HepG2 (cell line): Measurements from ENCODE around the gene TMEM269. TPM values are rescaled to one million over a fixed set of nuclear protein-coding genes. Genes with fewer than 3 reads are reported as not detected.

Experiments used
- ATAC-seq: fragments of 200-7000 bp; cut with Tn5 transposase; 3 replicates; pipeline ENCODE4 v1.9.1; 2020; ENCODE audit warnings: mild to moderate bottlenecking, moderate library complexity
- BruUV-seq: library from RNA; stranded (reverse); fragments of 400-500 nt; replicated peaks from 2 replicates; lab custom pipeline; 2021; lab: Mats Ljungman, UMichigan
- CTCF ChIA-PET: fragments of 300-600 bp; formaldehyde crosslinking; extraction: SDS; loops from one replicate; lab custom pipeline; 2021; ENCODE audit warnings: low total read pairs, inconsistent platforms, low intra/inter-chr PET ratio; lab: Yijun Ruan, JAX
- POLR2A ChIA-PET: fragments of 350-600 bp; sonication (Branson Sonifier 250); formaldehyde crosslinking; loops from one replicate; lab custom pipeline; 2020; ENCODE audit warnings: antibody characterized with exemption, inconsistent platforms; lab: Yijun Ruan, JAX
- DNase-seq: peaks from one replicate; pipeline ENCODE4 v3.0.0-alpha.2; 2015; ENCODE audit warnings: low spot score
- FAIRE-seq: peaks from 3 replicates; lab custom pipeline; 2011; peaks lifted over from hg19 to GRCh38; lab: Jason Lieb, UNC
- H2AFZ ChIP-seq: one replicate; pipeline ENCODE4 v1.6.1; 2011; ENCODE audit warnings: low read length, inconsistent platforms
- H3K27ac ChIP-seq: fragments of 300-600 bp; 3 replicates; pipeline ENCODE4 v1.8.0; 2011; ENCODE audit warnings: mixed run types, mild to moderate bottlenecking, mixed read lengths, low read length, inconsistent platforms; ENCODE audit not compliant: insufficient read depth; ENCODE audit errors: extremely low read length
- H3K27me3 ChIP-seq, 2 experiments: fragments of 200-600 bp in 1 of 2; 2 replicates in 1 of 2; 3 replicates in 1 of 2; pipeline versions ENCODE4 v1.6.0 to v1.8.0; 2011; ENCODE audit warnings: low read length in 2 of 2, mild to moderate bottlenecking in 2 of 2, moderate library complexity in 2 of 2, inconsistent platforms in 1 of 2; ENCODE audit not compliant: insufficient read depth in 2 of 2, control insufficient read depth in 1 of 2
- H3K36me3 ChIP-seq, 2 experiments: fragments of 200-600 bp in 1 of 2; replicated peaks in 1 of 2; 2 replicates in 1 of 2; 3 replicates in 1 of 2; pipeline versions ENCODE4 v1.5.1 to v1.8.0; 2011; ENCODE audit warnings: low read length in 2 of 2, inconsistent platforms in 1 of 2; ENCODE audit not compliant: insufficient read depth in 2 of 2, control insufficient read depth in 1 of 2
- H3K4me1 ChIP-seq: 2 replicates; pipeline ENCODE4 v1.5.1; 2012; ENCODE audit warnings: low read length, inconsistent platforms; ENCODE audit not compliant: insufficient read depth
- H3K4me2 ChIP-seq: 2 replicates; pipeline ENCODE4 v1.6.0; 2011; ENCODE audit warnings: low read depth, low read length, inconsistent platforms
- H3K4me3 ChIP-seq, 3 experiments: fragments of 200-600 bp in 1 of 3; sonication (generic), shearing (Covaris generic) in 1 of 3; replicated peaks in 1 of 3; 2 replicates each; pipeline ENCODE4 v1.5.1; 2011 to 2016; ENCODE audit warnings: low read length in 3 of 3, inconsistent platforms in 2 of 3, low read depth in 2 of 3, mild to moderate bottlenecking in 2 of 3, control low read depth in 1 of 3, mixed read lengths in 1 of 3; ENCODE audit not compliant: insufficient read depth in 1 of 3
- H3K79me2 ChIP-seq: one replicate; pipeline ENCODE4 v1.6.1; 2011; ENCODE audit warnings: low read length, inconsistent platforms; ENCODE audit not compliant: insufficient read depth
- H3K9ac ChIP-seq: 2 replicates; pipeline ENCODE4 v1.6.0; 2011; ENCODE audit warnings: mild to moderate bottlenecking, low read depth, low read length, inconsistent platforms; ENCODE audit not compliant: insufficient read depth
- H3K9me3 ChIP-seq: 2 replicates; pipeline ENCODE4 v1.5.1; 2012; ENCODE audit warnings: mild to moderate bottlenecking, low read length
- H4K20me1 ChIP-seq: 2 replicates; pipeline ENCODE4 v1.6.0; 2011; ENCODE audit warnings: inconsistent platforms, mild to moderate bottlenecking, low read length, moderate library complexity; ENCODE audit not compliant: insufficient read depth
- CCDC6 ChIP-seq: sonication (generic); formaldehyde crosslinking; IDR thresholded peaks from 2 replicates; pipeline ENCODE4 v1.8.1; 2022; ENCODE audit warnings: mild to moderate bottlenecking, missing genetic modification reagents, moderate library complexity
- EZH2 ChIP-seq: conservative IDR thresholded peaks from 2 replicates; pipeline ENCODE4 v1.6.1; 2012; ENCODE audit warnings: mild to moderate bottlenecking, low read depth, low read length, moderate library complexity
- GATA4 ChIP-seq: sonication (generic); IDR thresholded peaks from 2 replicates; pipeline ENCODE4 v1.6.1; 2016; ENCODE audit warnings: antibody characterized with exemption, low read depth, borderline replicate concordance
- HOXA9 ChIP-seq: sonication (generic); formaldehyde crosslinking; IDR thresholded peaks from 2 replicates; pipeline ENCODE4 v1.8.1; 2022; ENCODE audit warnings: missing genetic modification reagents, mild to moderate bottlenecking, moderate library complexity, borderline replicate concordance
- LCORL ChIP-seq, 2 experiments: fragments of 450-650 bp in 1 of 2; sonication (generic) in 1 of 2; formaldehyde crosslinking in 1 of 2; IDR thresholded peaks; 2 replicates each; pipeline versions ENCODE4 v1.5.0 to v1.6.1; 2017 to 2020; ENCODE audit warnings: antibody characterized with exemption in 1 of 2, missing genetic modification reagents in 1 of 2
- NAIF1 ChIP-seq: sonication (generic); formaldehyde crosslinking; IDR thresholded peaks from 2 replicates; pipeline ENCODE4 v1.5.0; 2020; ENCODE audit warnings: mild to moderate bottlenecking, missing genetic modification reagents, borderline replicate concordance
- SOX13 ChIP-seq, 3 experiments: fragments of 450-650 bp in 1 of 3; sonication (generic) in 1 of 3; formaldehyde crosslinking in 1 of 3; IDR thresholded peaks in 2 of 3; conservative IDR thresholded peaks in 1 of 3; 2 replicates each; pipeline versions ENCODE4 v1.5.0 to v1.6.1; 2016 to 2020; ENCODE audit warnings: antibody characterized with exemption in 1 of 3, mild to moderate bottlenecking in 1 of 3, missing compliant biosample characterization in 1 of 3, missing genetic modification reagents in 1 of 3, moderate library complexity in 1 of 3
- ZNF232 ChIP-seq: sonication (generic); formaldehyde crosslinking; IDR thresholded peaks from 2 replicates; pipeline ENCODE4 v1.4.0; 2020; ENCODE audit warnings: missing genetic modification reagents, borderline replicate concordance
- ZNF546 ChIP-seq: sonication (generic); formaldehyde crosslinking; conservative IDR thresholded peaks from 2 replicates; pipeline ENCODE4 v1.8.1; 2023; ENCODE audit warnings: mild to moderate bottlenecking, missing genetic modification reagents
- WGBS: methylation state at CpG from one replicate; pipeline ENCODE4 v1.1.6; 2017; ENCODE audit warnings: low lambda C conversion rate; 5-methylcytosine and 5-hydroxymethylcytosine counted together
- in situ Hi-C: cut with HindIII; loops from 2 replicates; pipeline ENCODE4 v1.10.0; 2017; ENCODE audit warnings: low pct_unique_long_range_greater_than_20kb; ENCODE audit not compliant: extremely low pct_ligation_motif_present
- intact Hi-C: fragments of 100-400 bp; cut with micrococcal nuclease; formaldehyde crosslinking; loops from one replicate; pipeline ENCODE4 v1.10.0; 2022; ENCODE audit not compliant: unreplicated experiment
- polyA plus RNA-seq, 8 experiments: library from polyadenylated mRNA; depleted of rRNA in 3 of 8; stranded (reverse) in 7 of 8; unstranded in 1 of 8; fragments of >200 nt; fragmentation: Illumina TruSeq in 4 of 8; extraction: Trizol in 4 of 8; gene quantifications; 2 replicates each; pipeline versions ENCODE4 v1.2.1 to v1.2.3, GENCODE V29; 2011 to 2016; ENCODE audit warnings: low read depth in 4 of 8, missing spikeins in 1 of 8, mixed read lengths in 1 of 8; ENCODE audit not compliant: insufficient read depth in 1 of 8
- total RNA-seq, 5 experiments: library from RNA; depleted of rRNA; stranded (reverse); fragments of >200 nt; fragmentation: Illumina TruSeq; extraction: Trizol; gene quantifications; 2 replicates each; pipeline ENCODE4 v1.2.3, GENCODE V29; 2016; ENCODE audit warnings: low read depth in 1 of 5
- TF ChIP-seq, protein P1 (sequence below): sonication (generic); formaldehyde crosslinking; conservative IDR thresholded peaks from 2 replicates; pipeline ENCODE4 v1.4.0; 2020; ENCODE audit warnings: missing genetic modification reagents
- TF ChIP-seq, protein P2 (sequence below): sonication (generic); formaldehyde crosslinking; IDR thresholded peaks from 2 replicates; pipeline ENCODE4 v1.4.0; 2020; ENCODE audit warnings: missing genetic modification reagents, borderline replicate concordance
- TF ChIP-seq, protein P3 (sequence below): sonication (generic); formaldehyde crosslinking; IDR thresholded peaks from 2 replicates; pipeline ENCODE4 v1.8.0; 2022; ENCODE audit warnings: missing genetic modification reagents, mild to moderate bottlenecking, moderate library complexity, borderline replicate concordance

The TMEM269 gene
- total and polyA plus RNA-seq, 2 of the 13 experiments (the other 11 are each of a cell fraction or from before 2014, with no cell fraction given), result 0.15 to 0.21 TPM

DNA sequence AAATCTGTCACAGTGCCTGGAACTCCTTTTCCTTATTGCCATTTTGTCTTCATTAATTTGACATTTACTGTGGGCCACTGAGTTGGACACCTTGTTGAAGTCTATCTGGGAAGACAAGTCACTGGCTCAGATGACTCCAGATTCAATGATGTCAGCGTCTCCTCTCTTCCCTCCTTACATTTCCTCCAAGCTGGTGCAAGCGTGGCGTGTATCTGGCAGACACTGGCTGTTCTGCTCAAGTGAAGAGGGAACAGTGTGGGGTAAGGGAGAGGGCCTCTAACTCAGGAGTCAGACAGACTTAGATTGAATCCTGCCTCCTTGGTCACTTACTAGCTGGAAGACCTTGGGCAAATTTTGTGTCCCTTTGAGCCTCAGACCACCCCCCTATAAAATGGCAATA is 52.9 kb downstream of the TMEM269 start:
- no TSS peak for BruUV-seq
- H3K79me2 ChIP-seq, result no peaks in the 10 kb centered on the region
- H3K27ac ChIP-seq, result no peak overlapping the region
- WGBS, result 52% methylated on average over 3 of the region's 3 CpGs
- ATAC-seq, result no peak
- no peaks in the 10 kb centered on the region for H4K20me1 ChIP-seq
- H3K27me3 ChIP-seq, result no peaks in the 10 kb centered on the region
- H3K9ac ChIP-seq, result no peak overlapping the region
- ChIA-PET POLR2A (interaction anchor here (1.5 kb wide), 1 partner anchor 9 kb away, joined by 6 read pairs; the partner anchor contains the start of gene ZNF691), CTCF (no interaction called here)
- no peak overlapping the region for H3K4me3 ChIP-seq
- H3K9me3 ChIP-seq, result no peaks in the 10 kb centered on the region
- H3K4me2 ChIP-seq, result no peak overlapping the region
- in situ Hi-C loops (no loop called here), intact Hi-C loops (no loop called here)
- H3K4me1 ChIP-seq, result no peaks in the 10 kb centered on the region
- H3K36me3 ChIP-seq, result no peaks in the 10 kb centered on the region
- FAIRE-seq, result no peak
- no peak for TF ChIP-seq GATA4
- no peak for TF ChIP-seq ZNF232 (CRISPR knock-in tag)
- no peak for TF ChIP-seq SOX13 (IDR thresholded peaks at IDR 0.05)
- no peak for TF ChIP-seq SOX13 (CRISPR knock-in tag; conservative IDR thresholded peaks at IDR 0.05 in 1 of 2, IDR thresholded peaks at IDR 0.05 in 1 of 2)
- TF ChIP-seq, protein P1, sequence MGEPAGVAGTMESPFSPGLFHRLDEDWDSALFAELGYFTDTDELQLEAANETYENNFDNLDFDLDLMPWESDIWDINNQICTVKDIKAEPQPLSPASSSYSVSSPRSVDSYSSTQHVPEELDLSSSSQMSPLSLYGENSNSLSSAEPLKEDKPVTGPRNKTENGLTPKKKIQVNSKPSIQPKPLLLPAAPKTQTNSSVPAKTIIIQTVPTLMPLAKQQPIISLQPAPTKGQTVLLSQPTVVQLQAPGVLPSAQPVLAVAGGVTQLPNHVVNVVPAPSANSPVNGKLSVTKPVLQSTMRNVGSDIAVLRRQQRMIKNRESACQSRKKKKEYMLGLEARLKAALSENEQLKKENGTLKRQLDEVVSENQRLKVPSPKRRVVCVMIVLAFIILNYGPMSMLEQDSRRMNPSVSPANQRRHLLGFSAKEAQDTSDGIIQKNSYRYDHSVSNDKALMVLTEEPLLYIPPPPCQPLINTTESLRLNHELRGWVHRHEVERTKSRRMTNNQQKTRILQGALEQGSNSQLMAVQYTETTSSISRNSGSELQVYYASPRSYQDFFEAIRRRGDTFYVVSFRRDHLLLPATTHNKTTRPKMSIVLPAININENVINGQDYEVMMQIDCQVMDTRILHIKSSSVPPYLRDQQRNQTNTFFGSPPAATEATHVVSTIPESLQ (CRISPR knock-in tag), result no peak
- TF ChIP-seq, protein P2, sequence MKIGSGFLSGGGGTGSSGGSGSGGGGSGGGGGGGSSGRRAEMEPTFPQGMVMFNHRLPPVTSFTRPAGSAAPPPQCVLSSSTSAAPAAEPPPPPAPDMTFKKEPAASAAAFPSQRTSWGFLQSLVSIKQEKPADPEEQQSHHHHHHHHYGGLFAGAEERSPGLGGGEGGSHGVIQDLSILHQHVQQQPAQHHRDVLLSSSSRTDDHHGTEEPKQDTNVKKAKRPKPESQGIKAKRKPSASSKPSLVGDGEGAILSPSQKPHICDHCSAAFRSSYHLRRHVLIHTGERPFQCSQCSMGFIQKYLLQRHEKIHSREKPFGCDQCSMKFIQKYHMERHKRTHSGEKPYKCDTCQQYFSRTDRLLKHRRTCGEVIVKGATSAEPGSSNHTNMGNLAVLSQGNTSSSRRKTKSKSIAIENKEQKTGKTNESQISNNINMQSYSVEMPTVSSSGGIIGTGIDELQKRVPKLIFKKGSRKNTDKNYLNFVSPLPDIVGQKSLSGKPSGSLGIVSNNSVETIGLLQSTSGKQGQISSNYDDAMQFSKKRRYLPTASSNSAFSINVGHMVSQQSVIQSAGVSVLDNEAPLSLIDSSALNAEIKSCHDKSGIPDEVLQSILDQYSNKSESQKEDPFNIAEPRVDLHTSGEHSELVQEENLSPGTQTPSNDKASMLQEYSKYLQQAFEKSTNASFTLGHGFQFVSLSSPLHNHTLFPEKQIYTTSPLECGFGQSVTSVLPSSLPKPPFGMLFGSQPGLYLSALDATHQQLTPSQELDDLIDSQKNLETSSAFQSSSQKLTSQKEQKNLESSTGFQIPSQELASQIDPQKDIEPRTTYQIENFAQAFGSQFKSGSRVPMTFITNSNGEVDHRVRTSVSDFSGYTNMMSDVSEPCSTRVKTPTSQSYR (CRISPR knock-in tag), result no peak
- no peak for TF ChIP-seq HOXA9 (CRISPR knock-in tag)
- TF ChIP-seq ZNF546 (CRISPR knock-in tag), result no peak
- no peak for TF ChIP-seq NAIF1 (CRISPR knock-in tag)
- TF ChIP-seq, protein P3, sequence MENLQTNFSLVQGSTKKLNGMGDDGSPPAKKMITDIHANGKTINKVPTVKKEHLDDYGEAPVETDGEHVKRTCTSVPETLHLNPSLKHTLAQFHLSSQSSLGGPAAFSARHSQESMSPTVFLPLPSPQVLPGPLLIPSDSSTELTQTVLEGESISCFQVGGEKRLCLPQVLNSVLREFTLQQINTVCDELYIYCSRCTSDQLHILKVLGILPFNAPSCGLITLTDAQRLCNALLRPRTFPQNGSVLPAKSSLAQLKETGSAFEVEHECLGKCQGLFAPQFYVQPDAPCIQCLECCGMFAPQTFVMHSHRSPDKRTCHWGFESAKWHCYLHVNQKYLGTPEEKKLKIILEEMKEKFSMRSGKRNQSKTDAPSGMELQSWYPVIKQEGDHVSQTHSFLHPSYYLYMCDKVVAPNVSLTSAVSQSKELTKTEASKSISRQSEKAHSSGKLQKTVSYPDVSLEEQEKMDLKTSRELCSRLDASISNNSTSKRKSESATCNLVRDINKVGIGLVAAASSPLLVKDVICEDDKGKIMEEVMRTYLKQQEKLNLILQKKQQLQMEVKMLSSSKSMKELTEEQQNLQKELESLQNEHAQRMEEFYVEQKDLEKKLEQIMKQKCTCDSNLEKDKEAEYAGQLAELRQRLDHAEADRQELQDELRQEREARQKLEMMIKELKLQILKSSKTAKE (CRISPR knock-in tag), result no peak
- TF ChIP-seq EZH2, result no peak
- TF ChIP-seq CCDC6 (CRISPR knock-in tag), result no peak
- TF ChIP-seq LCORL (IDR thresholded peaks at IDR 0.05), result no peak
- TF ChIP-seq LCORL (CRISPR knock-in tag; IDR thresholded peaks at IDR 0.05), result no peak
- no peak overlapping the region for H2AFZ ChIP-seq
- no peak for DNase-seq
